NCI-H526 treated with DMSO at 0.1 percent for 48 hours (cell line): ENCODE measurements around the gene TPK1.

Experiments used
- DNase-seq: peaks from one replicate; lab custom pipeline; 2025; lab: John Stamatoyannopoulos, UW

Gene TPK1

GRCh38 chr7:144835652-144836544, at the start of gene TPK1:
Gene TPK1, minus strand, starts transcription at chr7:144836053. Its CDS starts 451 bp downstream, at chr7:144835602.
- peak; percentile 82 for DNase-seq

- DNase-seq = no peak
These were observed 49.6 kb upstream of the TPK1 start for GRCh38 chr7:144885478-144885877.

DNA sequence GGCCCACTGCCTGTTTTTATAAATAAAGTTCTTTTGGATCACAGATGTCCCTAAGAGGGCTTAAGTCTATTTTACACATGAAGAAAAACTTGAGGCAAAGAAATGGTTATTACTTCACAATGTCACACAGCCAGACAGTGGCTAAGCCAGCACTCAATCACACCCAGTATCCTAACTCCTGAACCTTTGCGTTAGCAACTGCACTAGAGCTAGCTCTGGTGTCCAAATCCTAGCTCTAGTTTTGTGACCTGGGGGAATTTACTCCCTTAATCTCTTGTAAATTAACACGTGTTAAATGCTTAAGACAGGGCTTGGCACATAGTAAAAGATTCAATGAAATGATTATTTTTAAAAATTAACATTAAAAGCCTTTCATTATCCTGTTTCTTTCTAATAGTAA, 49.0 kb upstream of the TPK1 start:
- no peak for DNase-seq

- DNase-seq = no peak
These were observed 37.5 kb upstream of the TPK1 start for GRCh38 chr7:144873316-144873845.

DNA sequence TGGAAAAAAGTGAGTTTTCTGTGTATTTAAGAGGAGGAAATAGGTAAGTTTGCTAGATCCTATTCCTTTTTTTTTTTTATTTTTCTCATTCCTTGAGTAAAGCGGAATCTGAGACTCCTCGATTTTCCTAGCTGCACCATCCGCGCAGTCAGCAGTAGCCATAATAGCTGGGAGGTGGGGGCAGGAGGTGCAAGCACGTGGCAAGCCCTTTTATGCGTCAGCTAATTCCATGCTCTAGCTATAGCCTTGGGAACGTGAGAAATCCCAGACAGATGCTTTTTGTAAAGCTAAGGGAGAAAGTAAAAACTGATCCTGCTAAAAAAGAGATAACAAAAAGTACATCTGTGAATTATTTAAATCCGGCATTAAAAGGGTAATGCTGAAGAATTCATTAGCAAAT, 33.2 kb upstream of the TPK1 start:
- DNase-seq = no peak

GRCh38 chr7:144866189-144866588, 30.3 kb upstream of the TPK1 start:
- DNase-seq = no peak

- no peak for DNase-seq
These were observed 27.4 kb upstream of the TPK1 start for GRCh38 chr7:144863320-144863647.

GRCh38 chr7:144862612-144863319, 26.9 kb upstream of the TPK1 start:
- no peak for DNase-seq

DNA sequence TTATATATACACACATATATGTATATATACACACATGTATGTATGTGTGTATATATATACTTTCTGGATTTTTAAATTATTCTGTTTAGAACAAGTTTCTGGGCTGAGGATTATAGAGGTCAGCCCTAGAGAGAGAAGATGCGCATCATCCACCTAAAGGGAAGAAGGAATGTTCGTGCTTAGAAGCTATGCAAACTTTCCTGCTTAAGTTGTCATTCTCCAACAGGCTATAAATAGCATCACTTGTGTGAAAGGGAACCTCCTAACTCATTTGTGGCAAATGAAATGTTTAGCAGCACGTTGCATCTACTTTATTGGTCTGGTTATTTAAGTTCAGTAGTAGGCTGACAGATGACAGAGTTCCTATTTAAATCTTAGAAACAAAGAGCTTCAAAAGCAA, 23.9 kb upstream of the TPK1 start:
- no peak for DNase-seq

DNA sequence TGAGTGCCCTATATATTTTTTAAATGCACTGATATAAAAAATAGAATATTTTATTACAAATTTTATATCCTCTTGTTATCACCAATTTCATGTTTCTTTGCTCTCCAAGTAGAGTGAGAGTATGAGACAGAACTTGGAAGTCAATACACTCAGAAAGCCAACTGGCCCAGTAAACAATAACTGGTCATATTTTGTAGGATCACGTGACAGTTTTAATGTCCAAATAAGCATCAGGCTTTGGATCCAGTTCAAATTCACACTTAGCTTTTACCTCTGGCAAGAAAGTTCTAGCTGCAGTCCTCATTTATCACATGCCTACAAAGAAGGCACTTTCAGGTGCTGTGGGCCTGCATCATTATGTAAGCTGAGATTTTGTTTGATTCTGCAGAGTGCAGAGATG, 21.6 kb upstream of the TPK1 start:
- DNase-seq = no peak

- DNase-seq = peak; percentile 30
These were observed 19.1 kb upstream of the TPK1 start for GRCh38 chr7:144854839-144855424.

- no peak for DNase-seq
These were observed 17.7 kb upstream of the TPK1 start for GRCh38 chr7:144853542-144853941.

DNA sequence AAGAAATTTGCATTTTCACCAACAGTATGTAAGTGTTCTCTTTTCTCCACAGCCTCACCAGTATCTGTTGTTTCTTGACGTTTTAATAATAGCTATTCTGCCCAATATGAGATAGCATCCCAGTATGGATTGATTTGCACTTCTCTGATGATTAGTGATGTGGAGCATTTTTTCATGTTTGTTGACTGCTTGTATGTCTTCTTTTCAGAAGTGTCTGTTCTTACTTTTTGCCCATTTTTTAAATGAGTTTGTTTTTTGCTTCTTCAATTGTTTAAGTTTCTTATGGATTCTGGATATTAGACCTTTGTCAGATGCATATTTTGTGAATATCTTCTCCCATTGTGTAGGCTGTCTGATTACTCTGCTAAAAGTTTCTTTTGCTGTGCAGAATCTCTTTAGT, 12.2 kb upstream of the TPK1 start:
- no peak for DNase-seq

DNA sequence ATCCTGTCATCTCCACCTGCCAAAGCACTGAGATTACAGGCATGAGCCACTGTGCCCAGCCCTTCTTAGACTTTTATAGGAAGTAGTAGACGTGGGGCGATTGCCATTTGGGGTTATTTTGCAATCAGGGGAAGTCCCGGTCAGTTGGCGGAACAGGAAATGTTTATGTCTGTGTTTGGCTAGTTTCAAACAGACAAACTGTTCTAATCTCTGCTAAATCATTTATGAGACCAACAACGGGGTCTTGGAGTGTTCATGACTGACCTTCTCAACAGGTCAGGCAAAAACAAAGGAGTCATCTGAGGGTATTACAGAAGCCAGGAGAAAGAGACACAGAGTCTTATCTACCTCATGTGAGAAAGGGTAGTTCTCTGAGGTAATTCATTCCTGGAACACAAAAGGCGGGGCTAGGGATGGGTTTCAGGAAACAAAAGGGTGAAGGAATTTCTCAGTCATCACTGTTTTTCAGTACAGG, 6.6 kb upstream of the TPK1 start:
- no peak for DNase-seq

GRCh38 chr7:144836545-144836842, 641 bp upstream of the TPK1 start:
- DNase-seq = no peak

GRCh38 chr7:144835155-144835611, 670 bp downstream of the TPK1 start:
- peak; percentile 42 for DNase-seq

- no peak for DNase-seq
These were observed 1.2 kb downstream of the TPK1 start for GRCh38 chr7:144834641-144835144.

- DNase-seq = no peak
These were observed 5.0 kb downstream of the TPK1 start for GRCh38 chr7:144830811-144831210.

GRCh38 chr7:144830024-144830785, 5.6 kb downstream of the TPK1 start:
- no peak for DNase-seq

DNA sequence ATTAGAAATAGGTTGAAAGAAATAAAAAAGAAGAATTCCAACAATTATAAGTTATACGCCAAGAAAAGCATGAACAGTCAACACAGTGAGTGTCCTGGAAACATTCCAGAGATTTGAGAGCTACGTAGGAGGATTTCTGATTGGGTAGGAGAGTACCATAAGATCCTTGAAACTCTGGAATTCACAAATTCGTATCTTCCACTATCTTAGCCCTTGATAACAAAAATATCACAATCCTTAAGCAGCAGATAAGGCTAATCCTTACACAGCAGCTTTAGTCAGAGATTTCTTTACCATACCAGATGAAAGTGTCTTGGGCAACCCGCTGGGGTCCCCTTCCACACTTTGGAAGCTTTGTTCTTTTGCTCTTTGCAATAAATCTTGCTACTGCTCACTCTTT, 8.2 kb downstream of the TPK1 start:
- no peak for DNase-seq

- DNase-seq = no peak
These were observed 9.6 kb downstream of the TPK1 start for GRCh38 chr7:144826208-144826607.

GRCh38 chr7:144824360-144824759, 11.5 kb downstream of the TPK1 start:
- DNase-seq = no peak
